Activated CD4-positive, alpha-beta T cell treated with anti-CD3 and anti-CD28 coated beads, Interleukin-2, amount 10 ng/mL, durations not matched to agents 7 days and 5 days (primary cell): ENCODE data around the gene HPS5. TPM values are rescaled to one million over a fixed set of nuclear protein-coding genes. Genes with fewer than 3 reads are reported as not detected.
A peak's percentile ranks its signal among the peaks of the same experiment; 100 is the strongest.

Experiments used
- CTCF ChIA-PET: fragments of 350-600 bp; sonication (Branson Sonifier 250); formaldehyde crosslinking; loops from one replicate; lab custom pipeline; 2021; ENCODE audit warnings: antibody characterized with exemption; lab: Charles Lee
- POLR2A ChIA-PET: fragments of 350-600 bp; sonication (Branson Sonifier 250); formaldehyde crosslinking; loops from one replicate; lab custom pipeline; 2021; ENCODE audit warnings: antibody characterized with exemption; lab: Charles Lee
- DNase-seq: peaks from one replicate; pipeline ENCODE4 v3.0.0-alpha.2; 2020
- H3K27ac Mint-ChIP-seq: one replicate; pipeline ENCODE4 v1.8.0; 2021; ENCODE audit warnings: mild to moderate bottlenecking, moderate library complexity, mixed read lengths
- H3K27me3 Mint-ChIP-seq: one replicate; pipeline ENCODE4 v1.8.0; 2021; ENCODE audit warnings: mixed read lengths
- H3K36me3 Mint-ChIP-seq: one replicate; pipeline ENCODE4 v1.8.0; 2021; ENCODE audit warnings: low read depth, mixed read lengths
- H3K4me1 Mint-ChIP-seq: one replicate; pipeline ENCODE4 v1.8.0; 2021; ENCODE audit warnings: mixed read lengths
- H3K4me3 Mint-ChIP-seq: one replicate; pipeline ENCODE4 v1.8.0; 2021; ENCODE audit warnings: mild to moderate bottlenecking, moderate library complexity, mixed read lengths
- H3K9me3 Mint-ChIP-seq: one replicate; pipeline ENCODE4 v1.8.0; 2021; ENCODE audit warnings: mixed read lengths
- total RNA-seq, 2 experiments: library from RNA; stranded (reverse); gene quantifications; one replicate each; pipeline ENCODE4 v1.2.3, GENCODE V29; 2021

The HPS5 gene, protein sequence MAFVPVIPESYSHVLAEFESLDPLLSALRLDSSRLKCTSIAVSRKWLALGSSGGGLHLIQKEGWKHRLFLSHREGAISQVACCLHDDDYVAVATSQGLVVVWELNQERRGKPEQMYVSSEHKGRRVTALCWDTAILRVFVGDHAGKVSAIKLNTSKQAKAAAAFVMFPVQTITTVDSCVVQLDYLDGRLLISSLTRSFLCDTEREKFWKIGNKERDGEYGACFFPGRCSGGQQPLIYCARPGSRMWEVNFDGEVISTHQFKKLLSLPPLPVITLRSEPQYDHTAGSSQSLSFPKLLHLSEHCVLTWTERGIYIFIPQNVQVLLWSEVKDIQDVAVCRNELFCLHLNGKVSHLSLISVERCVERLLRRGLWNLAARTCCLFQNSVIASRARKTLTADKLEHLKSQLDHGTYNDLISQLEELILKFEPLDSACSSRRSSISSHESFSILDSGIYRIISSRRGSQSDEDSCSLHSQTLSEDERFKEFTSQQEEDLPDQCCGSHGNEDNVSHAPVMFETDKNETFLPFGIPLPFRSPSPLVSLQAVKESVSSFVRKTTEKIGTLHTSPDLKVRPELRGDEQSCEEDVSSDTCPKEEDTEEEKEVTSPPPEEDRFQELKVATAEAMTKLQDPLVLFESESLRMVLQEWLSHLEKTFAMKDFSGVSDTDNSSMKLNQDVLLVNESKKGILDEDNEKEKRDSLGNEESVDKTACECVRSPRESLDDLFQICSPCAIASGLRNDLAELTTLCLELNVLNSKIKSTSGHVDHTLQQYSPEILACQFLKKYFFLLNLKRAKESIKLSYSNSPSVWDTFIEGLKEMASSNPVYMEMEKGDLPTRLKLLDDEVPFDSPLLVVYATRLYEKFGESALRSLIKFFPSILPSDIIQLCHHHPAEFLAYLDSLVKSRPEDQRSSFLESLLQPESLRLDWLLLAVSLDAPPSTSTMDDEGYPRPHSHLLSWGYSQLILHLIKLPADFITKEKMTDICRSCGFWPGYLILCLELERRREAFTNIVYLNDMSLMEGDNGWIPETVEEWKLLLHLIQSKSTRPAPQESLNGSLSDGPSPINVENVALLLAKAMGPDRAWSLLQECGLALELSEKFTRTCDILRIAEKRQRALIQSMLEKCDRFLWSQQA
- total RNA-seq = 10 to 100 TPM; 17.6 TPM

- CTCF ChIA-PET = interaction anchor here (0.5 to 2.6 kb wide), 5 partner anchors 36 to 1245 kb away, joined by 3 to 9 read pairs (median 3); partner anchors contain the start of gene RPS13
- H3K36me3 Mint-ChIP-seq = peaks cover 42% of the 10 kb centered on the region
Observed at GRCh38 chr11:18321969-18322711, at the start of gene HPS5, which contains the start of gene GTF2H1. Gene HPS5, minus strand, starts transcription at chr11:18322140. Its CDS starts 4,282 bp downstream, at chr11:18317858. Gene GTF2H1, plus strand, starts transcription at chr11:18322567. Its CDS starts 10,508 bp downstream, at chr11:18333075.

DNA sequence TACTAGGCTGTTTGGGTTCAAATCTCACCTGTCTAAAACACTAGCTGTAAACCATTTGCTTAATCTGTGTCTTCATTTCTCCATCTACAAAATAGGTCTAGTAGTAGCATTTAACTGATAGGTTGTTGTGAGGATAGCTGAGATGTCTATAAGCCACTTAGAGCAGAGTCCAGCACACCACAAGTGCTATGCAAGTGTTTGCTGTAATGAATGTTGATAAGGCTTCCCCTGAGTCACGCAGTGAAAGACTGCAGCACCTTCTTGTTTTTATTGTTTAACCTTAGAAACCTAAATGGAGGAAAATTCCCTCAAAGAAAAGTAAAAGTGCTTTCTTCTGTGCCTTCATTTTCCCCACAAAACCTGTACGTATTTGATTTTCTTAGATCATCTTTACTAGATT lies 49.3 kb upstream of the HPS5 start:
- H3K4me3 Mint-ChIP-seq = no peak overlapping the region
- H3K4me1 Mint-ChIP-seq = peaks cover 14% of the 10 kb centered on the region
- H3K9me3 Mint-ChIP-seq = no peaks in the 10 kb centered on the region
- no peak for DNase-seq
- H3K36me3 Mint-ChIP-seq = peaks cover 21% of the 10 kb centered on the region
- H3K27me3 Mint-ChIP-seq = no peaks in the 10 kb centered on the region
- ChIA-PET CTCF (interaction anchor here (0.6 to 0.9 kb wide), 4 partner anchors 8 to 35 kb away, joined by 3 read pairs; no protein-coding TSS in a partner anchor), POLR2A (interaction anchor here (0.6 kb wide), 1 partner anchor 19 kb away, joined by 3 read pairs; no protein-coding TSS in a partner anchor)
- no peak overlapping the region for H3K27ac Mint-ChIP-seq

More at GRCh38 chr11:18321969-18322711, at the start of gene HPS5, which contains the start of gene GTF2H1:
- POLR2A ChIA-PET = interaction anchor here (0.7 to 2.4 kb wide), 3 partner anchors 61 to 205 kb away, joined by 3 to 17 read pairs (median 6); partner anchors contain the start of gene LDHA
- peaks cover 68% of the 10 kb centered on the region for H3K4me1 Mint-ChIP-seq
- DNase-seq = peak; percentile 98
- peak within 1 kb of the TSS; percentile 99 for H3K27ac Mint-ChIP-seq
- no peaks in the 10 kb centered on the region for H3K27me3 Mint-ChIP-seq
- H3K9me3 Mint-ChIP-seq = no peaks in the 10 kb centered on the region
- H3K4me3 Mint-ChIP-seq = peak within 1 kb of the TSS; percentile 86

DNA sequence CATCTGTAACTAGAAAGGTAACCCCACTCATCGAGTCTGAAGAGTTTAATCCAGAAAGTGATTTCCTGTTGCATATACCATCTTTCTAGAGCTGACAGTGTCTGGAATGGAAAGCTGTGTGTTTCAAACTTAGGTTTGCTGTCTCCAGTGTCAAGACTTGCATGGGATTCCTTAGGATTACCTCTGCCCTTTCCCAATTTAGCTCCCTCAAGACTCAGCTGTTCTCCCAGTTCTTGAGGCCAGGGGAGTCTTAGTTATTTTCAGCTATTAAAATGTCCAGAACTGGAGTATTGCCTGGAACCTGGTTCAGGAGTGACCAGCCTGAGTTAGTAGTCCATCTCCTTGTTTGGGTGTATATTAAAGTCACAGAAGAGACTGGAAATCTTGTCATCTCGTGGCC lies 47.5 kb upstream of the HPS5 start:
- H3K36me3 Mint-ChIP-seq = peaks cover 33% of the 10 kb centered on the region
- POLR2A ChIA-PET = no interaction called here
- no peak overlapping the region for H3K4me3 Mint-ChIP-seq
- no peak for DNase-seq
- H3K27ac Mint-ChIP-seq = no peak overlapping the region
- H3K27me3 Mint-ChIP-seq = no peaks in the 10 kb centered on the region
- no peaks in the 10 kb centered on the region for H3K9me3 Mint-ChIP-seq
- CTCF ChIA-PET = interaction anchor here (1.3 to 1.8 kb wide), 2 partner anchors 11 to 53 kb away, joined by 3 to 7 read pairs; no protein-coding TSS in a partner anchor
- peaks cover 19% of the 10 kb centered on the region for H3K4me1 Mint-ChIP-seq

GRCh38 chr11:18368221-18368620 lies 46.3 kb upstream of the HPS5 start:
- Mint-ChIP-seq H3K4me1 (peaks cover 19% of the 10 kb centered on the region), H3K27ac (no peak overlapping the region), H3K36me3 (peaks cover 43% of the 10 kb centered on the region), H3K27me3 (no peaks in the 10 kb centered on the region), H3K4me3 (no peak overlapping the region), H3K9me3 (no peaks in the 10 kb centered on the region)
- ChIA-PET POLR2A (no interaction called here), CTCF (interaction anchor here (0.6 to 1.8 kb wide), 5 partner anchors 10 to 124 kb away, joined by 3 to 7 read pairs (median 3); no protein-coding TSS in a partner anchor)
- no peak for DNase-seq

DNA sequence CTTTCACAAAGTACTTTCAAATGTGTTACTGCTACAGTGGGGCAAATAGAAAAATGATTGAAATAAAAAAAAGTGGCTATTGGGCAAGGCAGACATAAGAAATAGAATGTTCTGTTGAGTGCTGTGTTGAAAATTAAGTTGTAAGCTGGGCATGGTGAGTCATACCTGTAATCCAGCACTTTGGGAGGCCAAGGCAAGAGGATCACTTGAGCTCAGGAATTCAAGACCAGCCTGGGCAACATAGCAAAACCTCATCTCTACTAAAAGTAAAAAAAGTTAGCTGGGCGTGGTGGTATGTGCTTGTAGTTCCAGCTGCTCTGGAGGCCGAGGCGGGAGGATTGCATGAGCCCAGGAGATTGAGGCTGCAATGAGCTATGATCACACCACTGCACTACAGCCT lies 45.5 kb upstream of the HPS5 start:
- Mint-ChIP-seq H3K9me3 (no peaks in the 10 kb centered on the region), H3K4me1 (peaks cover 19% of the 10 kb centered on the region), H3K27ac (no peak overlapping the region), H3K36me3 (peaks cover 44% of the 10 kb centered on the region), H3K4me3 (no peak overlapping the region), H3K27me3 (no peaks in the 10 kb centered on the region)
- CTCF ChIA-PET = interaction anchor here (0.9 to 1.2 kb wide), 3 partner anchors 16 to 123 kb away, joined by 3 to 4 read pairs (median 4); no protein-coding TSS in a partner anchor
- POLR2A ChIA-PET = interaction anchor here (1.1 kb wide), 1 partner anchor 17 kb away, joined by 3 read pairs; no protein-coding TSS in a partner anchor
- DNase-seq = no peak

- Mint-ChIP-seq H3K27me3 (no peaks in the 10 kb centered on the region), H3K4me1 (peaks cover 19% of the 10 kb centered on the region), H3K9me3 (no peaks in the 10 kb centered on the region), H3K36me3 (peaks cover 45% of the 10 kb centered on the region), H3K4me3 (no peak overlapping the region), H3K27ac (no peak overlapping the region)
- no peak for DNase-seq
- CTCF ChIA-PET = interaction anchor here (0.6 to 1.0 kb wide), 2 partner anchors 22 to 301 kb away, joined by 3 read pairs; no protein-coding TSS in a partner anchor
- POLR2A ChIA-PET = no interaction called here
Observed at GRCh38 chr11:18366286-18366685, 44.3 kb upstream of the HPS5 start.

GRCh38 chr11:18365741-18366140 lies 43.8 kb upstream of the HPS5 start:
- Mint-ChIP-seq H3K4me3 (no peak overlapping the region), H3K36me3 (peaks cover 47% of the 10 kb centered on the region), H3K27ac (peak overlapping the region; percentile 20), H3K4me1 (peaks cover 19% of the 10 kb centered on the region), H3K9me3 (no peaks in the 10 kb centered on the region), H3K27me3 (no peaks in the 10 kb centered on the region)
- no peak for DNase-seq
- CTCF ChIA-PET = interaction anchor here (1.0 to 1.6 kb wide), 2 partner anchors 21 to 122 kb away, joined by 3 to 5 read pairs; no protein-coding TSS in a partner anchor
- POLR2A ChIA-PET = no interaction called here

GRCh38 chr11:18364495-18365073 lies 42.6 kb upstream of the HPS5 start:
- Mint-ChIP-seq H3K27ac (peak overlapping the region; percentile 25), H3K27me3 (no peaks in the 10 kb centered on the region), H3K9me3 (no peaks in the 10 kb centered on the region), H3K36me3 (peaks cover 44% of the 10 kb centered on the region), H3K4me1 (peaks cover 16% of the 10 kb centered on the region), H3K4me3 (no peak overlapping the region)
- ChIA-PET CTCF (interaction anchor here (0.6 to 1.6 kb wide), 3 partner anchors 13 to 201 kb away, joined by 3 to 5 read pairs (median 4); no protein-coding TSS in a partner anchor), POLR2A (no interaction called here)
- DNase-seq = no peak

DNA sequence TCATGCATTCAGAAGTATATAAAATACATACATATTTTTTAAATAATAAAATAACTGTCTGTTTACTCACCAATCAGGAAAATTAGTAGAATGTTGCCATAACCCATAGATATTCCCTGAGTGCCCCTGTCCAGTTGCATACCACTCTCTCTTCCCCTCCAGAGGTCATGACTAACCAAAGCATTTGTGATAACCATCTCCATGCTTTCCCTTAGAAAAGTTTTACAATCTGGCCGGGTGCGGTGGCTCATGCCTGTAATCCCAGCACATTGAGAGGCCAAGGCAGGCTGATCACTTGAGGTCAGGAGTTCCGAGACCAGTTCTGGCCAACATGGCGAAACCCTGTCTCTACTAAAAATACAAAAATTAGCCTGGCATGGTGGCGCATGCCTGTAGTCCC lies 39.2 kb upstream of the HPS5 start:
- Mint-ChIP-seq H3K27ac (no peak overlapping the region), H3K9me3 (no peaks in the 10 kb centered on the region), H3K27me3 (no peaks in the 10 kb centered on the region), H3K36me3 (peaks cover 50% of the 10 kb centered on the region), H3K4me3 (no peak overlapping the region), H3K4me1 (peaks cover 4% of the 10 kb centered on the region)
- ChIA-PET CTCF (no interaction called here), POLR2A (no interaction called here)
- no peak for DNase-seq

GRCh38 chr11:18358646-18359045 lies 36.7 kb upstream of the HPS5 start:
- H3K27me3 Mint-ChIP-seq = no peaks in the 10 kb centered on the region
- ChIA-PET POLR2A (no interaction called here), CTCF (interaction anchor here (0.6 to 1.2 kb wide), 5 partner anchors 10 to 362 kb away, joined by 3 to 7 read pairs (median 3); partner anchors contain the start of gene HPS5)
- H3K9me3 Mint-ChIP-seq = no peaks in the 10 kb centered on the region
- no peak overlapping the region for H3K4me3 Mint-ChIP-seq
- no peak for DNase-seq
- no peak overlapping the region for H3K27ac Mint-ChIP-seq
- H3K4me1 Mint-ChIP-seq = no peaks in the 10 kb centered on the region
- peaks cover 49% of the 10 kb centered on the region for H3K36me3 Mint-ChIP-seq

DNA sequence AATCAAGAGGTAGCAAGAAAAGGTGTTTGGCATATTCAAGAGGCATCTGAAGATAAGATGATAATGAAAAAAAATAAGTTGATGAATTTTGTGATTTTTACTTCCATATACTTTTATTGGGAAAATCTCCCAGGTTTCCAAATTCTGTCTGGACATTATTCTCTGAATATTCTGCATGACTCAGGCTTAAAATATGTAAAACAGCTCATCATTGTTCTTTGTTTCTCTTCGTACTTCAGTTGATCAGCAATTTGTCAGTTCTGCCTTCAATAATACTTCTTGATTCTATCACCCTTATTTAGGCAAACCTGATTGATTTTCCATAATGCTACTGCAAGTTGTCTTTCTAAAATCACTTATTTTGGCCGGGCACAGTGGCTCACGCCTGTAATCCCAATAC lies 30.6 kb upstream of the HPS5 start:
- no peaks in the 10 kb centered on the region for H3K9me3 Mint-ChIP-seq
- ChIA-PET POLR2A (no interaction called here), CTCF (interaction anchor here (0.7 to 1.7 kb wide), 2 partner anchors 8 to 13 kb away, joined by 3 to 4 read pairs; no protein-coding TSS in a partner anchor)
- no peaks in the 10 kb centered on the region for H3K27me3 Mint-ChIP-seq
- no peak overlapping the region for H3K27ac Mint-ChIP-seq
- H3K36me3 Mint-ChIP-seq = peaks cover 62% of the 10 kb centered on the region
- no peak overlapping the region for H3K4me3 Mint-ChIP-seq
- peaks cover 10% of the 10 kb centered on the region for H3K4me1 Mint-ChIP-seq
- no peak for DNase-seq
